ENCODE data around the gene TMEM138.

Gene TMEM138

DNA sequence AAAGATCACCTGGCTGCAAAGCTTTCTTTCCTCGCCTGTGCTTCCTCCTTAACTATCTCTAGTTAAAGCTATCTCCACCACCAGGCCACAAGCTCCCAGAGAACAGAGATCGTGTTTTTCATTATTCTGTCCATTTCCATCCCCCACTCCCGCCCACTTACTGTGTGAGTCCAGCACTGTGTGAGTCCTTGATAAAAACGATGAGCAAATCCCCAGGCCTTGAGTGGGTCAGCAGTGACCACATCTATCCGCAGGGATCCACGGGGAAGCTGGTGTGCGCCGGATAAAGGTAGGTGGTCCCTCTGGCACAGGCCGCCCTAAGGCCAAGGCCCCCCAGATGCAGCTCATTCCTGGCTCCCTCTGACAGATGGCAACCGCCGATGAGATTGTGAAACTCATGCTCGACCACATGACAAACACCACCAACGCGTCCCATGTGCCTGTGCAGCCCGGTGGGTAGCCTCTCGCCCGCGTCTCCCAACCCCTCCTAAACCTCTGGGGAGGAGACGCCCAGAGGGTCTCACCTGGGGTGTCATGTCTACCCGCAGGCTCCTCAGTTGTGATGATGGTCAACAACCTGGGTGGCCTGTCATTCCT, 19.9 kb upstream of the TMEM138 start:
- no peak for DNase-seq

DNA sequence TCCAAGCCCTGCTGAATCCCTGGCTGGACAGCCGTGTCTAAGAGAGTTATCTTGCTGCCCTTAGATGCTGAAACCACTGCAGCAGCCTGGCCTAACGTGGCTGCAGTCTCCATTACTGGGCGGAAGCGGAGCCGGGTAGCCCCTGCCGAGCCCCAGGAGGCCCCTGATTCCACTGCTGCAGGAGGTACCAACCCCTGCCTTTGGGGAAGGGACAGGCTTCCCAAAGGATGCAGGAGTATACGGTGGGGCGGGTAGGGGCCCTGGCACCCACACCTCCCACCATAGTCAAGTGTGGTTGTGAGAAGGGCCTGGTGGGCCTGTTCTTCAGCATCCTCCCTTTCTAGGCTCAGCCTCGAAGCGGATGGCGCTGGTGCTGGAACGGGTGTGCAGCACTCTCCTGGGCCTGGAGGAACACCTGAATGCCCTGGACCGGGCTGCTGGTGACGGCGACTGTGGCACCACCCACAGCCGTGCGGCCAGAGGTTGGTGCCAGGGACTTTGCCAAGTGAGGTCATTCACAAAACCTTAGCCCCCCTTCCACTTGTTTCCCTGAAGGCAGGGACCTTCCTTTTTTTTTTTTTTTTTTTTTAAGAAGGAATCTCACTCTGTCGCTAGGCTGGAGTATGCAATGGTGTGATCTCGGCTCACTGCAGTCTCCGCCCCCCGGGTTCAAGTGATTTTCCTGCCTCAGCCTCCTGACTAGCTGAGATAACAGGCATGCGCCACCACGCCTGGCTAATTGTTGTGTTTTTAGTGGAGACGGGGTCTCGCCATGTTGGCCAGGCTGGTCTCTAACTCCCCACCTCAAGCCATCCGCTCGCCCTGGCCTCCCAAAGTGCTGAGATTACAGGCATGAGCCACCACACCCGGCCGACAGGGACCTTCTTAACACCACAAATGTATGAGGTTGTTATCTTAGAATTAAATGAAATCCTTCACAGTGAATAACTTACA, 18.1 kb upstream of the TMEM138 start:
- DNase-seq = no peak

DNA sequence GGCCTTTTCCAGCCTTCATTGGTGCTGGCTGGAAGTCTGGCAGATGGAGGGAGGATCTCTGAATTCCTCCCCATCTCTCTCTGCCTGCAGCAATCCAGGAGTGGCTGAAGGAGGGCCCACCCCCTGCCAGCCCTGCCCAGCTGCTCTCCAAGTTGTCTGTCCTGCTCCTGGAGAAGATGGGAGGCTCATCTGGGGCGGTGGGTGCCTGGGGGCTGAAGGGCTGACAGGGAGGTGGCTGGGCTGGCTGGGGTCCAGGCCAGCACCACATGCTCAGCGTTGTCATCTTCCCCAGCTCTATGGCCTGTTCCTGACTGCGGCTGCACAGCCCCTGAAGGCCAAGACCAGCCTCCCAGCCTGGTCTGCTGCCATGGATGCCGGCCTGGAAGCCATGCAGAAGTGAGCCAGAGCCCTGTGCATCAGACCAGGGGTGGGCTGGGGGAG, 17.0 kb upstream of the TMEM138 start:
- no peak for DNase-seq

DNA sequence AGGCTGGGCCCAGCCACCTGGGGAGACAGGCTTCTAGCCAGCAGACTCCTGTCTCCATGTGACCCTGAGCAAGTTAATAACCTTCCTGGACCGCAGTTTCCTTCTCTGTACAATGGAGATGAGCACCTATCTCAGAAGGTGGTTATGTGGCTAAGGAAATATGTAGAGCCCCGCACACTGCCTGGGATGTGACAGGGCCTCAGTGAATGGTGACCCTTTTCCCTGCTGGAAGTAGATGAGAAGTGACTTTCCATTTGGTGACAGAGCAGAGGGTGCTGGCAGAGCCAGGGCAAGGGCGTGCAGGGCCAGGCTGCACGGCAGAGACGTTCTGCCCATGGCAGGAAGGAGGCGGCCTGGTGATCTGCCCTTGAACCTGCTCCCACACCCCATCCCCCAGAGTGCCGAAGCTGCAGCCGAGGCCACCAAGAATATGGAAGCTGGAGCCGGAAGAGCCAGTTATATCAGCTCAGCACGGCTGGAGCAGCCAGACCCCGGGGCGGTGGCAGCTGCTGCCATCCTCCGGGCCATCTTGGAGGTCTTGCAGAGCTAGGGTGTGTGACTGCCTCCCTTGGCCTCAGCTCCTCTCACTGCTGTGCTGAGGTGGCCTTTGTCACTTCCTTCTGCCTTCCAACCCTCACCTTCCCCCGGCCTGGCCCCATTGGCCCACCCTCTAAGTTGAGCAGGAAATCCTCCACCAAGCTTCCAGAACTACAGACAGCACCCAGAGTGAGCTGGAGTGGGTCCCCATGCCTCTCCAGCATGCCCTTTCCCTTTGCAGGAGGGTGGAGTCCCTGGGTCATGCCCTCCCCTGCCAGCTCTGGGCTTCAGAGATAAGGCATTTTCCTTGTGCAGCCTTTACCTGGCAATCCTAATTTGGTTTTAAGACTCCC, 16.0 kb upstream of the TMEM138 start:
- no peak for DNase-seq

DNA sequence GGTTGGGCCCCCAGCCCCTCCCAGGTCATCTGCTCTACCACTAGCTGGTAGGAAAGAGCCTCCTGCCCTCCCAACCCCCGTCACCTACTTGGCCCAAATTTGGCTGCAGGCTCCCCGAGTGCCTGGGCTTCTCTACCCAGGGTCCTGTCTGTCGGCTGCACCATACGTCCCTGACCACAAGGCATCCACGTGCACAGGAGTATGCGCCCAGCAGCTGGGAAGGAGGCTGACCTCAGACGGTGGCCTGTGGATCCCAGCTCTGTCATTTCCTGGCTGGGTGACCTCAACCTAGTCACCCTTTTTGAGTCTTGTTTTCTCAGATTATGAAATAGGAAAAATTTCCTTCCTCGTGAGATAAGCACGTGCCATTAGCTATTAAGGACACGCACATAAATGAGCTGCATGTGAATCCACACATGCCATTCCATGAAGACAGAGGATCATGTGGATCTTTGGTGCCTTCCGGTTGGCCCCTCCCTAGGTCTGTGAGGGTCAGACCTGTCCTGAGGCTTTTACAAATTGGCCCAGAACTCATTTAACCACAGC, 14.2 kb upstream of the TMEM138 start:
- DNase-seq = no peak

DNA sequence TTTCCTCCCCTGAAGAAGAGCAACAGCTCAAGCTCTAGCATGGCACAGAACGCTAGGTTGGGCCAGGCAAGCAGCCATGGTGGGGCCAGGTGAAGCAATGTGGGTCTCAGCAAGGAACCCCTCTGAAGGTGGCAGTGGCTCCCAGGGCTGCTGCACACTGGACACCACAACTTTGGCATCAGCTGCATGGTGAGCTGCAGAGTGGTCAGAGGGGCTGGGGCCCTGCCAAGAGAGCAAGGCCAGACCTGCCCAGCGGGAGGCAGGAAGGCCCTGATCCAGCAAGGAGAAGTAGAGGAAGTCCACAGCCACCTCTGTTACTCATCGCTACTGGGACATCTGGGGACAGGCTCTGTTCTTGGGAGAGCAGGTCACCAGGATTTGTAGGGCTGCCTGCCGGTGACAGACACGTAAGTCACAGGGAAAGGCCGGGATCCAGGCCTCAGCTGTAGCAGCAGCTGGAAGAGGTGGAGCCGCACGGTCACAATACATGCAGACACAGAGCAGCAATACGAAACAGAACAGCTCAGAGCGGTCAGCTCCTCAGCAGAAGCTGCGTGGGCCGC, 12.9 kb upstream of the TMEM138 start:
- no peak for DNase-seq

DNA sequence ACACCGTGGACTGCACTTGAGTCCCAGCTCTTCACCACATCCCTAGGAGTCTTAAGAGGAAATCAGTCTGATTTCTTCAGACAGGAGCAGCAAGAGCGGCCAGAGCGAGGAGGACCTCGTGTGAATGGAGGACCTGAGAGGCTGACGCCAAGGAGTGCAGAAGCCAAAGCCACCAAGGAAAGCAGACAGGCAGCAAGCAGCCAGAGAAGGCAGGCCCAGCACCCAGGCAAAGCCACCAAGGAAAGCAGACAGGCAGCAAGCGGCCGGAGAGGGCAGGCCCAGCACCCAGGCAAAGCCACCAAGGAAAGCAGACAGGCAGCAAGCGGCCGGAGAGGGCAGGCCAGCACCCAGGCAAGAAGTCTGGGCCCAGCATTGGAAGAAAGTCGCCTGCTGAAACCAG, 12.3 kb upstream of the TMEM138 start:
- DNase-seq = no peak

DNA sequence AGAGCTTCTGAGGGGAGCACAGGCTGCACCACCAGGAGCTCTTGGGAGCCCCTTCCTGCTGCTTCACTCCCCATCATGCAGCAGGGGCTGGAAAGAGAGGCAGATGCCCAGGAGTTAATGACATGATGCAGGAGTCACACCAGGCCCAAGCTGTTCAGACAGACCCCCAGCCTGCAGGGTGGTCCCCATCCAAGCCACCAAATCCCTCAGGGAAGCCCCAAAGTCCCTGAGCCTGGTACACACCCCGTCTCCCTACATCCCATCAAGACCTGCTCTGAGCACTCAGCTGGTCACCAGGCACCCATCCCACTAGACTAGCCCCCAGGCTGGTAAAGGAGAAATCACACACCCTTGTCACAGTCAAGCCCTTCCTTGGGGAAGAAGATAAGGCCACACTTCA, 11.8 kb upstream of the TMEM138 start:
- DNase-seq = no peak

DNA sequence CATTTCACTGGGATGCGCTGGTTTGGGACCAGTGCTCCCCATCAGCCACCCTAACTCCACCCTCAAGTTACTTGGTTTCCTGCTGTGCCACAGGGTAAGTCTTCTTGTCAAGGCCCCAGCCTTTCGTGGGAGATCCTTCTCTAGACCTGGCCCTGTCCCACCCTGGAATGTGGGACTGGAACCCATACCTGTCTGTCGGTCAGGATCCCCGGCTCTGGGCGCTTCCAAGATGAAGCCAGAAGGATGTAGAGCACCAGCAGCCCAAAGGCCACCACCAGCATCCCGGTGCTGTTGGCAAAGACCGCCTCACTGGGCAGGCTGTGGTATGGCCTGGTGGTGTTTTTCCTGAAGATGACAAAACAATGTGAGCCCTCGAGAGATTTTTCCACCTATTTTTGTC, 11.4 kb upstream of the TMEM138 start:
- DNase-seq = no peak

DNA sequence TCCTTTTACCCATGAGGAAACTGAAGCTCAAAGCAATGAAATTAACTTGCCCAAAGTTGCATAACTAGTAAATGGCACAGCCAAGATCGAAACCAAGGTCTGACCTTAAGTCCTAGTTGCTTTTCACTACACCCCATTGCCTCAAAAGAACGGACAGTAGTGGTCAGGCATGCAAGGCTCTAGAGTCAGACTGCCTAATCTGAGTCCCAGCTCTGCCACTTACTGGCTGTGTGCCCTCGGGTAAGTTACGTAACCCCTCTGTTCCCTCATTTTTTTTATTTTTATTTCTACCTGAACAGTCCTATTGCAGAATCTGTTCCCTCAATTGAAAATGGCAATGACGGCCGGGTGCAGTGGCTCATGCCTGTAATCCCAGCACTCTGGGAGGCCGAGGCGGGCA, 10.1 kb upstream of the TMEM138 start:
- DNase-seq = no peak

DNA sequence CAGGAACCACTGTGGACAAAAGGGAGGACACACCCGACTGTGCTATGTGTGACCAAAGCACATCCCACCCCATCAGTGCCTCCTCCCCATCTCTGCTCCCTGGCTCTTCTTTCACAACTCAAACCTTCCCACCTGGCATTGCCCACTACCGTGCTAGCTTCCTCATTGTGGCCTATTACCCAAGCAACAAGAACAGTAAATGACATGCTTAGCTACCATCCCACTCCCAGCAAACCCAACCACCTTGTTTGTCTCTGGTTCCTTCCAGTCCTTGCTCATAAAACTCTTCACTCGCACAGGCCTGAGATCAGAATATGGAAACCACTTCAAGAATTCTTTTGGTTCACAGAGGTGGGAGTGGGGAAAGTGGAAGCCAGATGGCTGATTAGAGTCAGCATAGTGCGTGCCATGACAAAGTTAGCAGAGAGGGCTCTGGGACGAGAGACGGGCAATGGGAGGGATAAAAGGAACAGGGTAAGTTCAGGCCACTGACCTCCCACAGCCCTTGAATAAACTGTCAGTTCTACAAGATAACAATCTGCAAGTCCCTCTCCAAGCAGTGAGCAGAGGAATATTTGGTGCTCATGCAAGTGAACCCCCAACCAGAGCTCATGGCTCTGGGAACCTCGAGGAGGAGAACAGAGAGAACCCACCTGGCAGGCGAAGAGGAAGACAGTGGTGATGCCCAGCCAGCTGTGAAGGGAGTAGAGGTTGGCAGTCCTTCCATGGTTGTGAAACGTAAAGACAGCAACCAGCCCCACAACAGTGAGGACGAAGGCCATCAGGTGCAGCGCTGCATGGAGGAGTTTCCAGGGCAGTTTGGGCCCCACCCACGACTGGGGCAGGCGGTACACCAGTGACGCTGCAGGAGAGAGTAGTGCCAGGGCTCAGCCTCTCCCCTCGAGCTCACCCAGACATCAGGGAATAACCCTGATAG, 8.8 kb upstream of the TMEM138 start:
- no peak for DNase-seq

DNA sequence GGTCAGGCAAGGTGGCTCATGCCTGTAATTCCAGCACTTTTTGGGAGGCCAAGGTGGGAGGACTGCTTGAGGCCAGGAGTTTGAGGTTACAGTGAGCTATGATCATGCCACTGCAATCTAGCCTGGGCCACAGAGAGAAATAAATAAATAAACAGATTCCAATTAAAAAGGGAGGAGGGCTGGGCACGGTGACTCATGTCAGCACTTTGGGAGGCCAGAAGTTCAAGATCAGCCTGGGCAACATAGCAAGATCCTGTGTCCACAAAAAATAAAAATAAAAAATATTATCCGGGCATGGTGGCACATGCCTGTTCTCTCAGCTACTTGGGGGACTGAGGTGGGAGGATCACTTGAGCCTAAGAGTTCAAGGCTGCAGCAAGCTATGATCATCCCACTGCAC, 8.0 kb upstream of the TMEM138 start:
- no peak for DNase-seq

DNA sequence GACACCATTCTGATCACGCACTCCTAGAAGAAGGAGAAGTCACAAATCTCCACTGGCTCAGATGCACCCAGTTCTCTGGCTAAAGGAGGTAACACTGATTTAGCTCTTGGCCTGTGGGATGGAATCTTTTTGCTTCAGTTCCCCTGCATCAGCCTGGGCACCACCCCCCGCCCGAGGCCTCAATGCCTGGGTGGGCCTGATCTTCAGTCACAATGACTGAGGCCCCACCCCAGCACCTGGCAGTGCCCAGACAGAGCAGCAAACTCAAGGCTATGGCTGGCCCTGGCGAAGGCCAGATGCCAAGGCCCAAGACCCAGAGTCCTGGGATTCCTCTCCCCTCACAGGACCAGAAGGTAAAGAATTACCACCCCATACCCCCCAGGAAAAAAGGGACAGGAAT, 5.5 kb upstream of the TMEM138 start:
- no peak for DNase-seq

DNA sequence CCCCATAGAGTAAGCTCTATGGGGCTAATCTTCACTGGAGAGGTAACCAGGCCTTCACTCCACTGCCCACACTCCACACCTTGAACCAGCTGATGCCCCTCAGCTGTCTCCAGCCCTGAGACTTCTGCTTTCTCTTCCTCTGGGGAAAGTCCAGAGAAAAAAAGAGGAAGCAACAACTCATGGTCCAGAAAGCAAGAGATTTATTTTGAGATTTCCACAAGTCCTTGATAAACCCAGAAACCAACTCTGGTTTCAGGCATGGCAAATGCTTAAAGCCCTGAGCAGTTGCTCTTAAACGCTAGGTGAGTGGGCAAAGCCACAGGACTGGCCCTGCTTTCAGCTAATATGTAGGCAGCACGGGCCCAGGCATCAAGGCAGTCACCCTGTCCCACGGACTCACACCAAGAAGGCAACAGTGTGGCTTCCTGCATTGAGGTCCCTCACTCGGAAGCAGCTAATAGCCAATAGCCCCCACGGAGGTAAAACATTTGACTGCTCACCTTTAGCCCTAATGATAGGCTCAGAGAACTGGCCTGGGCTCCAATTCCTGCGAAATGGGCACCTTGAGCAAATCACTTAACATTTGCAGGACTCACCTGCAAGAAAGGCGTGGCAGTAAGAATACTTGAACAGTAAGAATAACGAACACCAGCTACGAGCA, 4.8 kb upstream of the TMEM138 start:
- DNase-seq = no peak

DNA sequence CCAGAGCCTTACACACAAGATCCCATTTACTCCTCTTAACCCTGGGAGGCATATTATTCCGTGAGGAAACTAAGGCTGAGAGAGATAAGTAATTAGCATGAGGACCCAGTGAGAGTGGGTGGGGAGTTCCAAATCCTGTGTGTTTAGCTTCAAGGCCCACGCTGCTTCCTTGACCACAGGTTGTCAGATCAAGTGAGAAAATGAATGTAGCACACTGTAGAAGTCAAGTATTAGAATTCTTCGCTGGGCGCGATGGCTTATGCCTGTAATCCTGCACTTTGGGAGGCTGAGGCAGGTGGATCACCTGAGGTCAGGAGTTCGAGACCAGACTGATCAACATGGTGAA, 4.3 kb upstream of the TMEM138 start:
- DNase-seq = no peak

DNA sequence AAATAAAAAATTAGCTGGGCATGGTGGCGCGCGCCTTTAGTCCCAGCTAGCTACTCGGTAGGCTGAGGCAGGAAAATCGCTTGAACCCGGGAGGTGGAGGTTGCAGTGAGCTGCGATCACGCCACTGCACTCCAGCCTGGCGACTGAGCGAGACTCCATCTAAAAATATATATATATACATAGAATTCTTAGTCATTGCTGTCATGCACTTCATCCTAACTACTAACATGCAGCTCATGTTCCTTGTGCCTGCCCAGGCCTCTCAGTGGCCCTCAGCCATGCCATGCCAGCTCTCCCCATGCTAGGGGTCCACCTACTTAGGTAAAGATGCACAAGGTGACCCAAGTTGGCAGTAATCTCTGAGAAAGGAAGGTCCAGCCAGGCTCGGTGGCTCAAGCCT, 3.6 kb upstream of the TMEM138 start:
- no peak for DNase-seq

DNA sequence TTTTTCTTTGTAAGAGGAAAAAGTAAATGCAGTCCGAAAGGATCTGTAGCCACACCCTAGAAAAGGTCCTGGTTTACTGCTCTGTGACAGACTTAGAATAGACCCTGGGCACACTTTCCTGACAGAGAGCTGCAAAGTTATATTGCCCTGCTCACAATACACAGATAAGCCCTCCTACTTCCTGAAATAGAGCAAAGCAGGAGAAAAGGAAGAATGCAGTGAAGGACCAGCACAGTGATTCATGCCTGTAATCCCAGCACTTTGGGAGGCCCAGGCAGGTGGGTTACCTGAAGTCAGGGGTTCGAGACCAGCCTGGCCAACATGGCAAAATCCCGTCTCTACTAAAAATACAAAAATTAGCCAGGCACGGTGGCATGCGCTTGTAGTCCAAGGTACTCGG, 2.7 kb upstream of the TMEM138 start:
- no peak for DNase-seq

DNA sequence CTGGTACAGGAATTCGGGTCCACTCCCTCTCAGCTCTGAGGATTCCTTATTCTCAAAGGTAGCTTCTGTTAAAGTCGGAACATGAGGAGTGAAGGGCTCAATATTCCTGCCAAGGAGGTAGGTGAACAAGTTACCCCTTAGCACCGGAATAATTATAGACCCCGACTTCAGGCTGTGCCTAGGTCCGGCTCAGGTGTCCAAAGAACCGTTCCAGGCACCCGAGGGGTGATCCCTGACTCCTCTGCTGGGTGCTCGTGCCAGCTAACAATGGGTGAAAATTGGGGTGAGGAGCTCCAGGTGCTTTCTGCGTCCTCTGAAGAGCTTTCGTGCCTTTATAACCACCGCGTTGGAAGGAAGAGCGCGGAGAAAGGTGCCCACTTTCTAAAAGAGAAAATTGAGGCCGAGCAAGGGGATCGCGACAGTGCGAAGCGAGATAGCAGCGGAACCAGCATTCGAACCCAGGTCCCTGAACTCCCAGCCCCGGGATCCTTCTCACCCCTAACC, 885 bp upstream of the TMEM138 start:
- DNase-seq = no peak

DNA sequence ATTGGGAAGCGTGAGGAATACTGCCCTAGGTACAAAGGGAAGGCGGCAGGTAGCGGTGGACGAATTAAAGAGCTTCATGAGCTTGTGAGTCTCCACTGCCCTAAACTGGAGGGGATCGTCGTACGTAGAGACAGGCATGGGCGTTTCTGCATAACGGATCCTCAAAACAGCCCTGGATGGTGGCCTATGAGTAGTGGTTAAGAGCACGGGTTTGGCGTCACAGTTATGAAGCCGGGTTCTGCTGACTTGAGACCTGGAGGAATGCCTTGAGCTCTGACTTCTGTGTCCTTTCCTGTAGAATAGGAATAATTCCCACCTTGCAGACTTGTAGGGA, 335 bp downstream of the TMEM138 start:
- DNase-seq = no peak

DNA sequence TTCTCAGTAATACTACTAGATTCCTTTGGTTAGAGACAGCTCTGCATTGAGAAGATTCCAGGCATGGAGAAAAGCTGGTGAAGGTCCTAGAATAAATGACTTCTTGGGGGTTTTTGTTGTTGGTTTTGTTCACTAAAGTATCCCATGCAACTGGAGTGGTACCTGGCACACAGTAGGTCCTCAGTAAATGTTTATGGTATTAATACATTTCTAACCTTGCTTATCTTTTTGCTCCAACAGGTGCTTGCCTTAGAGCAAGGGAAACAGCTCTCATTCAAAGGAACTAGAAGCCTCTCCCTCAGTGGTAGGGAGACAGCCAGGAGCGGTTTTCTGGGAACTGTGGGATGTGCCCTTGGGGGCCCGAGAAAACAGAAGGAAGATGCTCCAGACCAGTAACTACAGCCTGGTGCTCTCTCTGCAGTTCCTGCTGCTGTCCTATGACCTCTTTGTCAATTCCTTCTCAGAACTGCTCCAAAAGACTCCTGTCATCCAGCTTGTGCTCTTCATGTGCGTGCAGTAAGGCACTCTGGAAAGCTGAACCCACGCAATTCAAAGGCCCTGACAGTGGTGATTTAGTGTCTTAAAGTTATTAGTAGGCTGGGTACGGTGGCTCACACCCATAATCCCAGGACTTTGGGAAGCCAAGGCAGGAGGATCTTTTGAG, 2.0 kb downstream of the TMEM138 start:
- DNase-seq = no peak

DNA sequence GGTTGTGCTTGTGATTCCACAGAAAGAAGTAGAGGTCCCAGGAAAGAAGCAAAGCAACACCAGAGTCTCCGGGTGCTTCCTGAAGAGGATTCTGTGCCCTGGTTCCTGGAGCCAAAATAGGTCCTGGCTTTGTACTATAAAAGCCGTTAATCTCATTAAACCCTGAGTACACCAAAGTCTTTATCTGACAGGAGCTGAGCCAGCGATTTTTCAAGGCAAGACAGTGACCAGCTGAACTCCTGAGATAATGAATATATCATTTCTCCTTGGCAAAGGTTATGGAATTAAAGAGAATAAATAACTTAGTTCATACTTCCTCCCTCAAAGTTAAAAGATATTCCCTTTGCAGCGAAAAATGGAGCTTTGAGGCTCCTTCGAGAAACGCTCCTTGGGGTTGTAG, 5.2 kb downstream of the TMEM138 start:
- DNase-seq = no peak
